ENCODE measurements around the gene RCAN2.

RCAN2 gene

GRCh38 chr6:46269447-46270229 lies 221.6 kb downstream of the RCAN2 start:
- Histone ChIP-seq H3K27me3 (replicated peaks; ENCODE audit: control insufficient read depth, insufficient read depth, low read length) (no peaks in the 10 kb centered on the region), H3K4me3 (replicated peaks; ENCODE audit: low read depth, low read length) (no peak overlapping the region), H3K36me3 (ENCODE audit: control insufficient read depth, insufficient read depth, low read length) (no peaks in the 10 kb centered on the region)
- no peak for DNase-seq (ENCODE audit: extremely low read depth, insufficient read length)
- no peak for TF ChIP-seq CTCF (IDR thresholded peaks at IDR 0.05; ENCODE audit: insufficient read depth, low read length, poor library complexity, severe bottlenecking)

GRCh38 chr6:46267515-46267914 lies 223.7 kb downstream of the RCAN2 start:
- TF ChIP-seq CTCF (IDR thresholded peaks at IDR 0.05; ENCODE audit: insufficient read depth, low read length, poor library complexity, severe bottlenecking) = no peak
- Histone ChIP-seq H3K36me3 (ENCODE audit: control insufficient read depth, insufficient read depth, low read length) (no peaks in the 10 kb centered on the region), H3K4me3 (replicated peaks; ENCODE audit: low read depth, low read length) (no peak overlapping the region), H3K27me3 (replicated peaks; ENCODE audit: control insufficient read depth, insufficient read depth, low read length) (no peaks in the 10 kb centered on the region)
- no peak for DNase-seq (ENCODE audit: extremely low read depth, insufficient read length)

- Histone ChIP-seq H3K27me3 (replicated peaks; ENCODE audit: control insufficient read depth, insufficient read depth, low read length) (no peaks in the 10 kb centered on the region), H3K4me3 (replicated peaks; ENCODE audit: low read depth, low read length) (no peak overlapping the region)
- no peak for DNase-seq (ENCODE audit: extremely low read depth, insufficient read length)
Measured at GRCh38 chr6:46265373-46265772, 225.9 kb downstream of the RCAN2 start.

GRCh38 chr6:46263707-46264086 lies 227.6 kb downstream of the RCAN2 start:
- Histone ChIP-seq H3K4me3 (replicated peaks; ENCODE audit: low read depth, low read length) (no peak overlapping the region), H3K36me3 (ENCODE audit: control insufficient read depth, insufficient read depth, low read length) (no peaks in the 10 kb centered on the region), H3K27me3 (replicated peaks; ENCODE audit: control insufficient read depth, insufficient read depth, low read length) (no peaks in the 10 kb centered on the region)
- no peak for DNase-seq (ENCODE audit: extremely low read depth, insufficient read length)
- TF ChIP-seq CTCF (IDR thresholded peaks at IDR 0.05; ENCODE audit: insufficient read depth, low read length, poor library complexity, severe bottlenecking) = no peak

More at GRCh38 chr6:46265373-46265772, 225.9 kb downstream of the RCAN2 start:
- TF ChIP-seq CTCF (IDR thresholded peaks at IDR 0.05; ENCODE audit: insufficient read depth, low read length, poor library complexity, severe bottlenecking) = no peak
- no peaks in the 10 kb centered on the region for H3K36me3 ChIP-seq (ENCODE audit: control insufficient read depth, insufficient read depth, low read length)

GRCh38 chr6:46262928-46263706 lies 228.1 kb downstream of the RCAN2 start:
- DNase-seq (ENCODE audit: extremely low read depth, insufficient read length) = no peak
- no peak for TF ChIP-seq CTCF (IDR thresholded peaks at IDR 0.05; ENCODE audit: insufficient read depth, low read length, poor library complexity, severe bottlenecking)
- Histone ChIP-seq H3K27me3 (replicated peaks; ENCODE audit: control insufficient read depth, insufficient read depth, low read length) (no peaks in the 10 kb centered on the region), H3K4me3 (replicated peaks; ENCODE audit: low read depth, low read length) (no peak overlapping the region), H3K36me3 (ENCODE audit: control insufficient read depth, insufficient read depth, low read length) (no peaks in the 10 kb centered on the region)

Measured in GM06990 (cell line).